ENCODE results near the gene YRDC. TPM values are rescaled to one million over a fixed set of nuclear protein-coding genes. Genes with fewer than 3 reads are reported as not detected.

YRDC gene
- polyA plus RNA-seq, 1 donor from 2014 or later, result 34.1 TPM

GRCh38 chr1:37840711-37841110 is 32.7 kb upstream of the YRDC start:
- no peak overlapping the region for H3K9ac ChIP-seq (ENCODE audit: low read length)
- no peaks in the 10 kb centered on the region for H3K9me2 ChIP-seq (ENCODE audit: insufficient read depth, low read length)
- no peak overlapping the region for H2AFZ ChIP-seq (ENCODE audit: low read depth, low read length)
- H3K27ac ChIP-seq (ENCODE audit: low read length), result no peak overlapping the region
- no peaks in the 10 kb centered on the region for H3K27me3 ChIP-seq (ENCODE audit: insufficient read depth, low read depth, low read length)
- H3F3A ChIP-seq (ENCODE audit: insufficient read depth, low read length, poor library complexity, severe bottlenecking), result no peaks in the 10 kb centered on the region
- H3K4me3 ChIP-seq (ENCODE audit: low read length), result no peak overlapping the region
- no peaks in the 10 kb centered on the region for H3K9me3 ChIP-seq (ENCODE audit: low read length)
- no peaks in the 10 kb centered on the region for H4K20me1 ChIP-seq (ENCODE audit: insufficient read depth)
- peaks cover 3% of the 10 kb centered on the region for H3K79me2 ChIP-seq (replicated peaks; ENCODE audit: insufficient read depth, low read length)
- TF ChIP-seq POLR2AphosphoS5 (IDR thresholded peaks at IDR 0.05) (no peak), CTCF (IDR thresholded peaks at IDR 0.05; ENCODE audit: poor library complexity, severe bottlenecking) (no peak), SMC3 (conservative IDR thresholded peaks at IDR 0.05; ENCODE audit: poor library complexity) (no peak), EZH2 (IDR thresholded peaks at IDR 0.05; ENCODE audit: borderline replicate concordance, insufficient read depth, low read length, poor library complexity, severe bottlenecking) (no peak)
- H3K36me3 ChIP-seq (ENCODE audit: insufficient read depth, low read length), result peaks cover 8% of the 10 kb centered on the region
- H3K4me2 ChIP-seq (ENCODE audit: low read length), result no peak overlapping the region

- H3K9ac ChIP-seq (ENCODE audit: low read length), result no peak overlapping the region
- no peaks in the 10 kb centered on the region for H3F3A ChIP-seq (ENCODE audit: insufficient read depth, low read length, poor library complexity, severe bottlenecking)
- H4K20me1 ChIP-seq (ENCODE audit: insufficient read depth), result no peaks in the 10 kb centered on the region
- H3K27me3 ChIP-seq (ENCODE audit: insufficient read depth, low read depth, low read length), result no peaks in the 10 kb centered on the region
- H3K9me2 ChIP-seq (ENCODE audit: insufficient read depth, low read length), result no peaks in the 10 kb centered on the region
- TF ChIP-seq RAD21 (conservative IDR thresholded peaks at IDR 0.05), result no peak
- TF ChIP-seq CTCF (IDR thresholded peaks at IDR 0.05; ENCODE audit: poor library complexity, severe bottlenecking), result no peak
- no peak for TF ChIP-seq EP300 (conservative IDR thresholded peaks at IDR 0.05; ENCODE audit: poor library complexity, severe bottlenecking)
- TF ChIP-seq SMC3 (conservative IDR thresholded peaks at IDR 0.05; ENCODE audit: poor library complexity), result no peak
- TF ChIP-seq POLR2AphosphoS5 (IDR thresholded peaks at IDR 0.05), result no peak
- no peak for TF ChIP-seq REST (IDR thresholded peaks at IDR 0.05; ENCODE audit: borderline replicate concordance)
- TF ChIP-seq TAF1 (IDR thresholded peaks at IDR 0.05; ENCODE audit: low read depth), result no peak
- no peak for TF ChIP-seq MXI1 (conservative IDR thresholded peaks at IDR 0.05; ENCODE audit: poor library complexity, severe bottlenecking)
- no peak for TF ChIP-seq EZH2 (IDR thresholded peaks at IDR 0.05; ENCODE audit: borderline replicate concordance, insufficient read depth, low read length, poor library complexity, severe bottlenecking)
- peaks cover 8% of the 10 kb centered on the region for H3K36me3 ChIP-seq (ENCODE audit: insufficient read depth, low read length)
- H3K27ac ChIP-seq (ENCODE audit: low read length), result no peak overlapping the region
- H3K79me2 ChIP-seq (replicated peaks; ENCODE audit: insufficient read depth, low read length), result no peaks in the 10 kb centered on the region
- no peak overlapping the region for H3K4me3 ChIP-seq (ENCODE audit: low read length)
- H3K9me3 ChIP-seq (ENCODE audit: low read length), result no peaks in the 10 kb centered on the region
- H3K4me2 ChIP-seq (ENCODE audit: low read length), result no peak overlapping the region
- H2AFZ ChIP-seq (ENCODE audit: low read depth, low read length), result no peak overlapping the region
Observed at GRCh38 chr1:37839676-37840075, 31.7 kb upstream of the YRDC start.

All from neural cell (in vitro differentiated cells).